ENCODE data around the gene ASB13.

DNA sequence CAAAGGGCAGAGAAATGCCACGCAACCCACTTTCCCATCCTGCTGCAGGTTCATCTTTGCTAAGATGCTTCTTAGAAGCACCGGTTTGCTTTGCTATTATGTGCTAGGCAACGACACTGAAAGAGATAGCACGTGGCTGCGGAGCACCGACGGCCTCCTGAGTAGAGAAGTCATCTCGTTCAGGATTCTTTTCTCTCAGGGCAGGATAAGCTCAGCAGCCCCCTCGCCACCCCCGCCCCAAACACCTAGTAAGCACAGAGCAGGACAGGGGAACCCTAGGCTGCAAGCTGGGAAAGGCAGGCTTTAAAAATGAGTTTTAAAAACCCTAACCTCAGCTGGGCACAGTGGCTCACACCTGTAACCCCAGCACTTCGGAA is 15.0 kb downstream of the ASB13 start:
- TF ChIP-seq GATA3 (IDR thresholded peaks at IDR 0.05; ENCODE audit: low read depth, low read length) = no peak
- no peak for TF ChIP-seq GATA2 (IDR thresholded peaks at IDR 0.05; ENCODE audit: low read depth, low read length)
